Vagina (tissue), 2 donors: ENCODE measurements around the gene GPR108.

ENCODE experiments used
- POLR2A ChIP-seq, 2 donors: fragments of 450-650 bp; IDR thresholded peaks; one replicate each; pipeline ENCODE4 v1.6.1; 2017; ENCODE audit warnings: antibody characterized with exemption in 2 of 2, mild to moderate bottlenecking in 2 of 2, moderate library complexity in 2 of 2
- POLR2AphosphoS5 ChIP-seq, 2 donors: sonication (generic); formaldehyde crosslinking; IDR thresholded peaks; one replicate each; pipeline ENCODE4 v1.9.0; 2017; ENCODE audit warnings: antibody characterized with exemption in 2 of 2, mild to moderate bottlenecking in 2 of 2, low read depth in 1 of 2; ENCODE audit not compliant: insufficient read depth in 1 of 2
- TF ChIP-seq, protein P1 (sequence below), 3 experiments: fragments of 450-650 bp in 2 of 3; fragments of 200-600 bp in 1 of 3; sonication (generic) in 1 of 3; IDR thresholded peaks; one replicate each; pipeline ENCODE4 v1.5.1; 2017 to 2019; ENCODE audit warnings: antibody characterized with exemption in 3 of 3, mild to moderate bottlenecking in 2 of 3, moderate library complexity in 2 of 3

DNA sequence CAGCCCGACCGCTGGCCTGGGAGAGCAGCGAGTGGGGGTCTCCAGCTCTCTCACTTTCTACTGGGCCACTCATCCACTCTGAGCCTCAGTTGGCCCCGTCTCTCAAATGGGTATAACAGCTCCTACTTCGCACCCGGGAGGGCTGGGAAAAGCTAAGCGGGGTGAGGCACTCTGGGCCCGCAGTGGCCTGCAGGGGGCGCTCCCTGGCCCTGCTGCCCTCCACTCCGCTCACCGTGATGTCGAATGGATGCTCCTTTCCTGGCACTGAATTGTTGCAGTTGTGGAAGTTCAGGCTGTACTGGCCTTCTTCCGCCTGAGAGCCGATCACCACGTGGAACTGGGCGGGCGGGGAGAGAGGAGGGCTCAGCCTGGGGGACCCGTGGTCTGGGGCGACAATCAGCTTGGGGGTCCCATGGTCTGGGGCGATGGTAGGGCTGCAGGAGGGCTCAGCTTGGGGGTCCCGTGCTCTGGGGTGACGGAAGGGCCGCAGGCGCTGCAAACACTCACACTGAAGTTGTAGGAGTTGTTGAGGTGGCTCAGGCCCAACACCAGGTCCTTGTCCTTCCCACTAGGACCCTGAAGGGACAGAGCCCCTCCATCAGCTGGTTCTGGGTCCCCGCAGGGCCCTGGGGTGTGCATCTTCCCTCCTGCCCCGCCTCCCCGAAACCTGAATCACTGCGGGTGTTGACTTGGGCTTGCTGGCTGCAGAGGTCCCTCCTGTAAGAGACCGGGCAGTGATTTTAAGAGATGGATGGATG lies 3.9 kb downstream of the GPR108 start:
- TF ChIP-seq, protein P1, sequence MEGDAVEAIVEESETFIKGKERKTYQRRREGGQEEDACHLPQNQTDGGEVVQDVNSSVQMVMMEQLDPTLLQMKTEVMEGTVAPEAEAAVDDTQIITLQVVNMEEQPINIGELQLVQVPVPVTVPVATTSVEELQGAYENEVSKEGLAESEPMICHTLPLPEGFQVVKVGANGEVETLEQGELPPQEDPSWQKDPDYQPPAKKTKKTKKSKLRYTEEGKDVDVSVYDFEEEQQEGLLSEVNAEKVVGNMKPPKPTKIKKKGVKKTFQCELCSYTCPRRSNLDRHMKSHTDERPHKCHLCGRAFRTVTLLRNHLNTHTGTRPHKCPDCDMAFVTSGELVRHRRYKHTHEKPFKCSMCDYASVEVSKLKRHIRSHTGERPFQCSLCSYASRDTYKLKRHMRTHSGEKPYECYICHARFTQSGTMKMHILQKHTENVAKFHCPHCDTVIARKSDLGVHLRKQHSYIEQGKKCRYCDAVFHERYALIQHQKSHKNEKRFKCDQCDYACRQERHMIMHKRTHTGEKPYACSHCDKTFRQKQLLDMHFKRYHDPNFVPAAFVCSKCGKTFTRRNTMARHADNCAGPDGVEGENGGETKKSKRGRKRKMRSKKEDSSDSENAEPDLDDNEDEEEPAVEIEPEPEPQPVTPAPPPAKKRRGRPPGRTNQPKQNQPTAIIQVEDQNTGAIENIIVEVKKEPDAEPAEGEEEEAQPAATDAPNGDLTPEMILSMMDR (IDR thresholded peaks at IDR 0.05): no peak
- TF ChIP-seq POLR2AphosphoS5 (IDR thresholded peaks at IDR 0.05; ENCODE audit: insufficient read depth in 1 of 2, low read depth in 1 of 2) (no peak), POLR2A (IDR thresholded peaks at IDR 0.05) (no peak)
